Activated effector memory CD4-positive, alpha-beta T cell treated with anti-CD3 and anti-CD28 coated beads, Interleukin-2, amount 50 U/mL, for 16 hours (primary cell): ENCODE measurements around the gene LARP1.
"Not testable (repeated sequence)": the region's sequence is repeated elsewhere in the genome, so short reads cannot be mapped to it uniquely, and the experiment has no call there.

Source experiments
- DNase-seq: peaks from one replicate; pipeline ENCODE4 v3.0.0-alpha.2; 2020

LARP1 gene

DNA sequence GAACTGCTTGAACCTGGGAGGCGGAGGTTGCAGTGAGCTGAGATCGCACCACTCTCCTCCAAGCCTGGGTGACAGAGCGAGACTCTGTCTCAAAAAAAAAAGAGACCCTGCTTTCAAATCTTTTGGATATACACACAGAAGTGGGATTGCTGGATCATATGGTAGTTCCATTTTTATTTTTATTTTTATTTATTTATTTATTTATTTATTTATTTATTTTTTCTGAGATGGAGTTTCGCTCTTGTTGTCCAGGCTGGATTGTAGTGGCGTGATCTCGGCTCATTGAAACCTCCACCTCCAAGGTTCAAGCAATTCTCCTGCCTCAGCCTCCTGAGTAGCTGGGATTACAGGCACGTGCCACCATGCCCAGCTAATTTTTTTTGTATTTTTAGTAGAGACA lies 19.8 kb upstream of the LARP1 start:
- not testable (repeated sequence) for DNase-seq

DNA sequence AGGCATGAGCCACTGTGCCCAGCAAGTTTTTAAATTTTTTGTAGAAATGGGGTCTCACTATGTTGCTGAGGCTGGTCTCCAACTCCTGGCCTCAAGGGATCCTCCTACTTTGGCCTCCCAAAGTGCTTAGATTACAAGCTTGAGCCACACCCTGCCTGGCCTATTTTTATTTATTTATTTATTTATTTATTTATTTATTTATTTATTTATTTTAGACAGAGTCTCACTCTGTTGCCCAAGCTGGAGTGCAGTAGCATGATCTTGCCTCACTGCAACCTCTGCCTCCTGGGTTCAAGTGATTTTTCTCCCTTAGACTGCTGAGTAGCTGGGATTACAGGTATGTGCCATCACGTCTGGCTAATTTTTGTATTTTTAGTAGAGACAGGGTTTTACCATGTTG lies 18.8 kb upstream of the LARP1 start:
- peak; percentile 2 for DNase-seq

DNA sequence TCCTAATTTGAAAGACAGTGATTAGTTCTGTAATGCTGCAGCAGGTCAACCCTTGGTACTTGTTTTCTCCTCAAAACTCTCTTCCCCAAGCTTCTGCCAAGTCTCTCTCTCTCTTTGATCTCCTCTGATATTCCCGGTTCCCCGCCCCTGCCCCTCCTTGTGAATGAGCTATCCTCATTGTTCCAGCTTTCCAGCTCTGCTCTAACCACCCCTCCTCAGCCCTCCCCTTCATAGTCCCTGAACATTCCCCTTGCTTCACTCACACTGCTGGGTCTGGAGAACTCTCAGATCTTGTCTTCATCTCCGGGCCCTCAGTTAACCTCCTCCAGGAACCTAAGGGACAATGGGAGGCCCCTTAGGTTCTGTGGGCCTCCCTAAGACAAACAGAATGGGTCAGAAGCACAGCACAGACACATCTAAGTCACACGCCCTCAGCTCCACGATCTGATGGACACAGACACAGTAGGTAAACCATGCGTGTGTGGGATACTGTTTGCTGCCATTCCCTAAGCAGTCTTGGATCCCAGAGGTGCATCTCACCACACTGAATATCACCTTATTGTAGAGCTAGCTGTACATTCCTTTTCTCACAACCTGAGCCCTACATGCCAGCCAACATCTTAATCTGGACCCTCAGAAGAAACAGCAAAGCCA lies 17.4 kb upstream of the LARP1 start:
- peak; percentile 19 for DNase-seq

DNA sequence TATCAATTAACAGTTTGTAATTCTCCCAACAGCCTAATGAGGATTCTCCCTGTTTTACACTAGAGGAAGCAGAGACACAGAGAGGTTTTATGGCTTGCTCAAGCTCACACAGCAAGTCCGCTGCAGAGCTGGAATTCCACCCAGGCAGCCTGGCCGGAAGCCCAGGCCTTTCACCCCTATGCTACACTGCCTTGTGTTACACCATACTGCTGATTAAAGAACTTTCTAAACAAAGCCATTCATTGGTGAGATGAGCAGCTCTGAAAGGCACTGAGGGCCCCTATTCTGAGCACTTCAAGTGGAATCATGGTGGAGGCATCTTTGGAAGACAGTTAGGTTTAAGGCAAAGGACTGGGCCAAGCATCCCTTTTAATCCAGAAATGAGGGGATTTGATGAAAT lies 14.7 kb upstream of the LARP1 start:
- no peak for DNase-seq

DNA sequence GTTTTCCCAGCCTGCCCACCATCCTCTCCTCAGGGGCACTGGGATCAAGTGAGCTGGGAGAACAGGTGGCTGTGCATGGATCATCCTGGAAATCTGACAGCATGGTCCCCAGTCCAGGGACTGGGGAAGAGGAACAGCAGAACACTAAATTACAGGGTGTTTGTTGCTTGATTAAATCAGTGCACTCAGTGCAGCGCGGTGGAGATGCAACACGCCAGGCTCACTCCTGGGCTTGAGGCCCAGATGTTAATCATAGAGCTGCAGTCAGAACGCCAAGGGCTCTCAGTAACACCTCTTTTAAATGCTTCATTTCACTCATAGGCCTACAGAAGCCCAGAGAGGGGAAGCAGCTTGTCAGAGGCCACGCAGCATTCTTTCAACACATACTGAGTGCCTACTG lies 14.2 kb upstream of the LARP1 start:
- DNase-seq: peak; percentile 22

DNA sequence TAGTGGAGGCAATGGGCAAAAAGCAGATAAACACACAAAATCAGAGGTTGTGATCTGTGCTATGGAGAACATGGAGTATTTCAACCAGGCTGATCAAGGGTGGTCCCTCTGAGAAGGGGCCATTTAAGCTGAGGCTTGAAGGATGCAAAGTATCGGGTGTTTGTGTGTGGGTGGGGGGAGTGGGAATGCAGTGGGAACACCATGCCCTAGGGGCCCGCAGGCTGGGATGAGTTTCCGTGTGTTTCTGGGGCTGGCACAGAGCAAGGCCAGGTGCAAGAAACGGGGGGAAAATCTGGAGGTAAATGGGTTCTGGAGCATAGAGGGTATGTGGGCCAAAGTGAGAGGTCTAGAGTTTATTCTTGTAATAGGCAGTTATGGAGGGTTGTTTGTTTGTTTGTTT lies 13.8 kb upstream of the LARP1 start:
- no peak for DNase-seq

DNA sequence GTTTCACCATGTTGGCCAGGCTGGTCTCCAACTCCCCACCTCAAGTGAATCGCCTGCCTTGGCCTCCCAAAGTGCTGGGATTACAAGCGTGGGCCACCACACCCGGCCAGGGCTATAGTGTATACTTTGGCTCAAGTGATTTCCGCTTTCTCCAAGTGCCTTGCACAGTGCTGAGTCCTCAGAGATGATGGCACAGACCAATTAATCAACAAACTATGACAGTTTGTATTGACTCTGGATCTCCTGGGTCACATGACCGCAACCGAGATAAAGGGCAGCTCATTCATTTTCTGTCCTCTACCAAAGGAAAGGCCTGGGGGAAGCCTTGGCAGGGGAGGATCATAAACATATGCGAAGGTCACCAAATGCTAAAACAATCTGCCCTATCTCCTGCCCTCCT lies 11.4 kb upstream of the LARP1 start:
- peak; percentile 28 for DNase-seq

DNA sequence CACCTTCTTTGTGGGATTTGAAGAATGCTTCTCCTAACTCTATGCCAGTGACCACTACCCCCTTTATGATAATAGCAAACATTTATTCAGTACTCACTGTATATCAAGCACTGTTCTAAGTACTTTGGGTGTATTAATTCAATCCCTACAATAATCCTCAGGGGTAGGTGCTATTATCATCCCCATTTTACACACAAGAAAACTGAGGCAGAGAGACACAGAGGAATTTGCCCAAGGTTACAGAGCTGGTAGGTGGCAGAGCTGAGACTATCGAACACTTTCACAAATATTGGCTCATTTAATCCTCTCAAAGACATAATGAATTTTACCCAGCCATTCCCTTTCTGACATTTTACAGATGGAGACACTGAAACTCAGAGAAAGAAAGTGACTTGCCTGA lies 9.8 kb upstream of the LARP1 start:
- DNase-seq: no peak

DNA sequence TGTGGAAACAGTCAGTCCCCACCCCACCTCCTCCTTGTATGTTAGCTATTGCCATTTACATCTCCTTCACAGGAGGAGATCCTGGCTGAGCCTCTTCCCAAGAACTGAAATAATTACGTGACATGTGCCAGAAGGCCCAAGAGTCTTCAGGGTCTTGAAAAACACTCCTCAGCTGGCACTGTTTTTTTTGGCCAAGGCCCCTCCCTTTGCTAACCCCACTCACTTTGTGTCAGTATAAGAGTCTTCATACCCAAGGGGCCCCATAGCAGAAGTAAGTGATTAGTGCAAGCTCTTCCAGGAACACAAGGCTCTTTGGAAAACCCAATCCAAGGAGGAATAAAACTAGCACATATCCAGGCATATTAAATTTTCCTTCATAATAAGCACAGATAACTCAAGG lies 5.7 kb upstream of the LARP1 start:
- peak; percentile 6 for DNase-seq

DNA sequence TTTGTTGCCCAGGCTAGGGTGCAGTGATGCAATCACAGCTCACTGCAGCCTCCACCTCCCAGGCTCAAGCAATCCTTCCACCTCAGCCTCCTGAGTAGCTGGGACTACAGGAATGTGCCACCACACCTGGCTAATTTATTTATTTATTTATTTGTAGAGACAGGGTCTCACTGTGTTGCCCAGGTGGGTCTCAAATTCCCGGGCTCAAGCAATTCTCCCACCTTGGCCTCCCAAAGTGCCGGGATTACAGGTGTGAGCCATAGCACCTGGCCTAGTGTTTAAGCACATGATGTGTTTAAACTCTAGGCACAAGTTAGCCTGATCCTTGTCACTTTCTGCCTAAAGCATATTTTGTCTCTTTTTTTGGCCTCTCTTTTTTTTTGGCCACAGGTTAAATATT lies 4.5 kb upstream of the LARP1 start:
- DNase-seq: peak; percentile 10

DNA sequence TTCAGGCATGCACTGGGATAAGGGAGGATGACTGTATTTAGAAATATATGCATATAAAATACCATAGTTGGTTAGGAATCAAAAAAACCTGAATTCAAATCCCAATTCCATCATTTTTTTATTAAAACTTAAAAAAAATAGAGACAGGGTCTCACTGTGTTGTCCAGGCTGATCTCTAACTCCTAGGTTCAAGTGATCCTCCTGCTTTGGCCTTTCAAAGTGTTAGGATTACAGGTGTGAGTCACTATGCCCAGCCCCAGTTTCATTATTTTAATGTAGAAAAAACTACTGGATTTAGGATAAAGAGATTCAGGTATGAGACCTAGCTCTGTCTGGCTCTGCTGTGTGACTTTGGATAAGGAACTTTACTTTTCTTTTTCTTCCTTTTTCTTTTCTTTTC lies 3.3 kb upstream of the LARP1 start:
- DNase-seq: no peak

DNA sequence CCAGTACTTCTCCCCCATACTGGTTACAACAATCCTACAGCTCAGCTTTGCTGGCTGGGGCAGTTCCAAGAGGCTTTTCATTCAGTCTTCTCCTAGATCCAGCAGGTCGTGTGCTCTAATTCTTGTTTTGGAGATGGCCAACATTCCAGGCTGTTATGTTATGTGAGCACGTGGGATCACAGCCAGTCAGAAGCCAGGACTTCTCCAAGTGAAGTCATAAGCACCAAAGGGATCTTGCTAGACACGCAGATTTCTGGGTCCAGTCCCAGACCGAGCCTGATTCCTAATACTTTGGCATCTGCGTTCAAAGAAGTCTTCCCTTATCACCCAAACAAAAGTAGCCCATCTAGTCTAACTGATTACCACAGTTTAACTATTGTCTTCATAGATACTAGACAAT lies 1.4 kb upstream of the LARP1 start:
- DNase-seq: peak; percentile 37

DNA sequence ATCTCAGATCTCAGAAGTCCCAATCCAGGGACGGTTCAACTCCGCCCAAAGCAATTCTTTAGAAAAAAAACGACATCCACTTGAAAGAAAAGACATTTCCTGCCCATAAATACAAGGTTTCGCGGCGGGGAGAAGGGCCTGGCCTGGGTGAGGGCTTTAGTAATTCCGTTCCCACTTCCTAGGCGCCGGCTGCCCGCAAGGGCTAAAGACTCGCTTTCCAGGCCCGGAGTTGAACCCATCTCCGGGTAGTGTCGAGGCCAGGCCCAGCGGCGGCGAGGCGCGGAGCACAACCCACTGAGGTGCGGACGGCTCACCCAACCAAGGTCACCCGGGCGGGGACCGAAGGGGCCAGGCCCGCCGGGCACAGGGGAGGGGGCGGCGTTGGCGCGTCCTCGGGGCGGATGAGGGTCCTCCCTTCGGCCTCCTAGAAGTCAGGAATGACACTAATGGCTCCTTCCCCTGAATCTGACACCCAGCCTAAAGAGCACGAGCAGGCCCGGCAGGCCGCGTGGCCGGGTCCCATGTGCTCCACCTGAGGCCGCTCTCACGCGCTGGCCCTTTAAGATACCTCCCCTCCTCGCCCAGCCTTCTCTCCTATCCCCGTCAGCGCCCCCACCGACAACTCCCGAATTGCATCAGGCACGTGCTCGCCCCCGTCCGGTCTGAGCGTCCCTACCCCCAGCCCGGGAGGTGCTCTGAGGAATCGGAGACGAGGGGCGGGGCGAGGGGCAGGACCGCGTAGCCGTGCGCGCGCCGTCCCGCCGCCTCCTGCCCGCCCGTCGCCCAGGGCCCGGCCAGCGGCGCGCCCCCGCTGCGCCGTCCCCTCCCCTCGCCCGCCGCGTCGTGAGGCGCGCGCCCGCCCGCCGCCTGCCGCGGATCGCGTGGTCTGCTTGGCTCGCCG lies 467 bp upstream of the LARP1 start:
- DNase-seq: peak; percentile 100

DNA sequence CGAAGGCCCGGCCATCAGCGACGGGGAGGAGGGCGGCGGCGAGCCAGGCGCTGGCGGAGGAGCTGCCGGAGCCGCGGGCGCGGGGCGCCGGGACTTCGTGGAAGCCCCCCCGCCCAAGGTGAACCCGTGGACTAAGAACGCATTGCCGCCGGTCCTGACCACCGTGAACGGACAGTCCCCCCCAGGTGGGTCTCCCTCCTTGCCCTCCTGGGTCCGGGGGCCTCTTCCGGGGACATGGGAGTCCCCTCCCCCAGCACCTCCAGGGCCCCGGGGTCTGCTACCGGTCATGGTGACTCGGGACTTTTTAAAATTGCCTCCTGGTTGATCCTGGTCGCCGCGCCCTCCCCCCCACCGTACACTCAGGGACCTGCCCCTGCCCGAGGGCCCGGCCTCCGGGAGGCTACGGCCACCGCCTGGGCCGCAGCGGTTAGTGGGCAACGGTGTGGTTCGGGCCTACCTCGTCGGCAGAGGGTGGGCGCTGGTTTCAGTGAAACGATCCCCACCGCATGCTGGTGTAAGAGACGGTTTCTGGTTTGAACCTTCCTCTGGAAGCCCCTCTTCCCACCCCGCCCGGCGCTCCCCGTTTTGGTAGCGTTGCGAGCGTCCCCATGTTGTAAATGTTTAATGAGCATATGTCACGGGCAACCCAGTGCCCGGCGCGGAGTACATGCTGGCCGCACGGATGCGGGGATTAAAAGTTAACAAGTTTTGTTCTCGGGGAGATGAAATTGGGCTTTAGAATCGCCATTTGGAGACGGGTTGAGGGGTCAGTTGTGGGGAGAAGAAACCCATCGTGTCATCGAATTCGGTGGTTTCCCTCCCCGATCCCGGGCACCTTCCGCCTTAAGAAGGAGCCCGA lies 1.1 kb downstream of the LARP1 start:
- DNase-seq: peak; percentile 79

DNA sequence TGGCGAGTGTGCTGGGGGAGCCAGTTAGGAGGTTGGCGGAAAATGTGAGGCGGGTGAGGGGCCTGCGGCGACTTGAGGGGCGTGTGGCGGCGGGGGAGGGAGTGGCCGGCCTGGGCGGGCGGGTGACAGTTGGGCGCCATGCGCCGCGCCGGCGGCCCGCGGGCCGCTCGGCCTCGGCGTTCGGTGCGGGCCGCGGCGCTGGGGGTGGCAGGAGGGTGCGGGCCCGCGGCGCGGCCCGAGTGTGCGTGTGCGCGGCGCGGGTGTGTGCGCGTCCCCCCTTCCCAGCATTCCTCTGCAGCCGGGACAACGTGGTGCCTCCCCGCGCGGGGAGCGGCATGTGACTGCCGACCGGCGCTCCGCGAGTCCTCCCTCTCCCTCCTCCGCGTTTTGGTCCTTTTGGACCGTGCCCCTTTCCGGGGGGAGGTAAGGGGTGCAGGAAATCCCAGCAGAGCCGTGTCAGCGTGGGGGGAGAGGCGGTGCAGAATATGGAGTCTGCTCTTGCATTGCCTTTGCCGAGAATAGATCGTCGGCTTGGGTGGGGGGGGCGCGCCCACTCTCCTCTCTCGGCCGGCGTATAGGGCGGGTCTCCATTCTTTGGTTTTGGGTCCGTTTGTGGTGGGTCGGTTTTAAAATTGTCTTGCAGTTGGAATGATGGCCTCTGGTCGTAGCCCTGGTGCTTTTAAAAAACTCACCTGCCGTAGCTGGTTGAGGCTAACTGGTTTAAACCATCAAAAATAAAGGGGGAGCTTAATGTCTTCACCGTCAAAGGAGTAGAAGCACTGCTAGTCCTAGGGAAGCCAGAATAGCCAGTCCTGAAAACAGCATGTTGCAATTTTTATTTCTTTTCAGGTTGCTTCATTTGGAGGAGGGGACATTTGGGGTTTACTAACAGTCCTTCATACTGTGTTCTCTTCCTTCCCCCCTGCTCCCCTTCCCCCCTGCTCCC lies 2.0 kb downstream of the LARP1 start:
- DNase-seq: peak; percentile 83

DNA sequence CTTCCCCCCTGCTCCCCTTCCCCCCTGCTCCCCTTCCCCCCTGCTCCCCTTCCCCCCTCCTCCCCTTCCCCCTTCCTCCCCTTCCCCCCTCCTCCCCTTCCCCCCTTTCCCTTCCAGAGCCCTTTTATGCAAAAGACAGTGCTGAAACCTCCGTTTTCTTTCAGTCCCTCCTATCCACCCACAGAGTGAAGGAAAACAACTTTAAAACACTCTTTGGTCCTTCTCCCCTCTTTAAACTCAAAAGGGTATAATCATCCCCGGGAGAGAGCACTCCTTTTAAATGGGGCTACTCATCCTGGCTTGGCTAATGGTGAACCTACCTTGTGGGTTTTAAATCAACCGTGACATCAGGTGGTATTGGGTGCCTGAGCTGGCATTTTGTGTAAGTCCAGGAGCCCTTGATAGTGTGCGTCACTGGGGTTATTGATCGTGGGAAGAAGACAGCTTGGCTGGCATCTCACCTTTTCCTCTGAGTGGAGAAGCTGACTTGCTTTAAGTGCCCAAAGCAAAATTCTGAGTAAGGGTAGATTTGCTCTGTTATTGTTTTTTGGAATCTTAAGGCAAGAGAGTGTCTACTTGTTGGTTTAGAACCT lies 2.7 kb downstream of the LARP1 start:
- DNase-seq: peak; percentile 81

DNA sequence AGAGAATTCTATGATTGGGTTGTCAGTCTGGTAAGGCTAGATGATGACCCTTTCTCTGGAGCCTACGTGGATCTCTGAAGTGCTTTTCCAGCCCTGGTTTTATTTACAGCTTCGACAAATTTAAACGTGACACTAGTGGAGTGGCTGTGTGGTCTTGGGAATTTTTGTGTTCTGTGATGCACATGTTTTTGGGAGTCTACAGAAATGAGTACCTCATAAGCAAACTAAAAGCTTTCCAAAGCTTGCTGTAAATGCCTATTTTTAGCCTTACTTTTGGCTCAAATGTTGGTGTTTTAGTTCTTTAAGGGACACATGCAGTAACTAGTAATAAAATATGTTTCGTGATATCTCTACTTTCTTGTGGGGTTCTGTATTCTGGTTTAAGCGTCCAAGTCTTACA lies 3.3 kb downstream of the LARP1 start:
- DNase-seq: no peak

DNA sequence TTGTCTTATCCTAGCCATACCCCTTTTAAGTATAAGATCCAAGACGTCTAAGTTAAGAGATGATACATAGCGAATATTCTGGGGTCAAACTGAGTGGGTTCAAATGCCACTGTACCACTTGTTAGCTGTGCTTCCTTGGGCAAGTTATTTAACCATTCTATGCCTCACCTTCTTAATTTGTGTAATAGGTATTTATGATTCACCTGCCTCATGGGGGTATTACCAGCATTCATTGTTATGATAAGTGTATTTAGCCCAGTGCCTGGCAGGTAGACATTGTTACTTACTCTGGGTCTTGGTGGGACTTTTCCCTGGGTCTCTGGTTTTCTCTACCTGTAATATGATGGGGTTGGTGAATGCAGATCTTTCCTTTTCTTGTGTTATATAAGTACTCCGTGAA lies 3.8 kb downstream of the LARP1 start:
- no peak for DNase-seq

DNA sequence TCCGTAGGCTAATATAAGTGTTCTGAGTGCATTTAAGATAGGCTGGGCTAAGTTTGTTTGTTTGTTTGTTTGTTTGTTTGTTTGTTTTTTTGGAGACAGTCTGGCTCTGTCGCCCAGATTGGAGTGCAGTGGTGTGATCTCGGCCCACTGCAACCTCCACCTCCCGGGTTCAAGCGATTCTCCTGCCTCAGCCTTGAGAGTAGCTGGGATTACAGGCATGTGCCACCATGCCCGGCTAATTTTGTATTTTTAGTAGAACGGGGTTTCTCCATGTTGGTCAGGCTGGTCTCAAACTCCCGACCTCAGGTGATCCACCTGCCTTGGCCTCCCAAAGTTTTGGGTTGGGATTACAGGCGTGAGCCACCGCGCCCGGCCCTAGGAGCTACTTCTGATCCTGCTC lies 4.7 kb downstream of the LARP1 start:
- DNase-seq: not testable (repeated sequence)

DNA sequence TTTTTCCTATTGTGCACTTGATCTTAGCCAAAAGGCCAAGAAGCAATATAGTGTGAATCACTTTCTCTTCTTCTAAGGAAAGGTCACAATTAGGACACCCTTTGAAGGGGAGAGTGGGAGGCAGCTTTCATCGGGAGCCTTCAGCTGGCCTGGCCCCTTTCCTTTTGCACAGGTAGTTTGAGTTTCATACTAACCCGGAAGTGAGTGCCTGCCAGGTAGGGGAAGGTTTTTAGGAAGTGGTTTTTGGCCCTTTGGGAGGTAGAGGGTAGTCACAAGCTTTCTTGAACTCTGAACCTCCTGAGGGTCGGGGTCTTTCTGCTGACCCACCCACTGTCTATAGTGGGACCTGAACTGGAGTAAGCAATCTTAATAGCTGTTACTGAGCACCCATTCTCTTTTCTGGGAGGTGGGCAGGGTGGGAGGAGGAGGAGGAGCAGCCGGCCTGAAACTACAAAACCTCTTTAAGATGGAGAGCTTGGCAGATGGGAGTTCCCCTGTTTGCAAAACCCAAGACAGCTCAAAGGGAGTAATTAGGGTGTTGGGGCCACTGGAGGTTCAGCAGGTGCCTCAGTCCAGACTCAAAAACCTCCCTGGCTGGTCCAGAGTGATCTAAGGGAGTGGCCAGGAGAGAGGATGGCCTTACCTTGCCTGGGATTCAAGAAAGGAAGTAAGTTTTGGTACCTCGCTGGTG lies 6.0 kb downstream of the LARP1 start:
- DNase-seq: peak; percentile 70

DNA sequence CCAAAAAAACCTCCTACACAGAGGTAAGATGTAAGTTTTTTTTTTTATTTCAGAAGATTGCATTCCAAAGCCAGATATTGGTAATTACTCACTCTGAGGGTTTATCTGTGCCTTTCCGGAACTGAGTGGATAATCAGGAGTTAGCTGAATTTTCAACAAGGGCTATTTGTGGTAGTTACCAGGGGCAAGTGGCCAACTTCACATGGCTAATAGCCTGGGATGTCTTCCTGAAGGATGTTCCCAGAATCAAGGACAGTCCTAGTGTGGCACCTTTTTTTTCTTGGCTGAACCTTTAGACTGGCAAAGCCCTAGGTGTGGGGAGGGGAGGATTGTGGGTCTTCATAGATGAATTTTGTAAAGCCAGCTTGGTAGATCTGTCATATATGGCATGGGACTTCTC lies 7.1 kb downstream of the LARP1 start:
- no peak for DNase-seq
